GM21423 (cell line): ENCODE measurements around the gene ASXL1.
"Not testable (repeated sequence)": the region's sequence is repeated elsewhere in the genome, so short reads cannot be mapped to it uniquely, and the experiment has no call there.

ENCODE experiments used
- ATAC-seq: cut with Tn5 transposase; IDR thresholded peaks from one replicate; pipeline ENCODE4 v1.9.1; 2021; ENCODE audit warnings: mild to moderate bottlenecking, moderate library complexity; ENCODE audit not compliant: unreplicated experiment

ASXL1 gene

GRCh38 chr20:32357869-32358631 is at the start of gene ASXL1:
Gene ASXL1 (plus strand): TSS chr20:32358331. CDS start chr20:32358776, 445 bp downstream.
- ATAC-seq, result peak; percentile 74

GRCh38 chr20:32312718-32313424 is 45.3 kb upstream of the ASXL1 start:
- ATAC-seq, result no peak

- ATAC-seq, result no peak
Measured at GRCh38 chr20:32314768-32315167, 43.4 kb upstream of the ASXL1 start.

GRCh38 chr20:32315399-32315798 is 42.7 kb upstream of the ASXL1 start:
- ATAC-seq, result no peak

- no peak for ATAC-seq
Measured at GRCh38 chr20:32315891-32316290, 42.2 kb upstream of the ASXL1 start.

GRCh38 chr20:32316667-32317066 is 41.5 kb upstream of the ASXL1 start:
- ATAC-seq, result no peak

GRCh38 chr20:32319100-32319499 is 39.0 kb upstream of the ASXL1 start:
- no peak for ATAC-seq

- no peak for ATAC-seq
Measured at GRCh38 chr20:32320305-32320704, 37.8 kb upstream of the ASXL1 start.

- no peak for ATAC-seq
Measured at GRCh38 chr20:32321390-32321789, 36.7 kb upstream of the ASXL1 start.

GRCh38 chr20:32322260-32322659 is 35.9 kb upstream of the ASXL1 start:
- ATAC-seq, result not testable (repeated sequence)

- not testable (repeated sequence) for ATAC-seq
Measured at GRCh38 chr20:32323761-32324160, 34.4 kb upstream of the ASXL1 start.

GRCh38 chr20:32325706-32326503 is 32.2 kb upstream of the ASXL1 start:
- no peak for ATAC-seq

- ATAC-seq, result no peak
Measured at GRCh38 chr20:32326504-32326845, 31.7 kb upstream of the ASXL1 start.

- ATAC-seq, result no peak
Measured at GRCh38 chr20:32327087-32327681, 30.9 kb upstream of the ASXL1 start.

GRCh38 chr20:32329817-32330554 is 28.1 kb upstream of the ASXL1 start:
- ATAC-seq, result no peak

- ATAC-seq, result no peak
Measured at GRCh38 chr20:32330555-32330897, 27.6 kb upstream of the ASXL1 start.

GRCh38 chr20:32332614-32333013 is 25.5 kb upstream of the ASXL1 start:
- no peak for ATAC-seq

- peak; percentile 58 for ATAC-seq
Measured at GRCh38 chr20:32333181-32333987, 24.7 kb upstream of the ASXL1 start.

- ATAC-seq, result no peak
Measured at GRCh38 chr20:32333988-32334885, 23.9 kb upstream of the ASXL1 start.
